GM21360 (cell line): ENCODE measurements around the gene POLA1.

Experiments used
- ATAC-seq: cut with Tn5 transposase; IDR thresholded peaks from one replicate; pipeline ENCODE4 v1.9.1; 2021; ENCODE audit warnings: mild to moderate bottlenecking, moderate library complexity; ENCODE audit not compliant: unreplicated experiment

The POLA1 gene

DNA sequence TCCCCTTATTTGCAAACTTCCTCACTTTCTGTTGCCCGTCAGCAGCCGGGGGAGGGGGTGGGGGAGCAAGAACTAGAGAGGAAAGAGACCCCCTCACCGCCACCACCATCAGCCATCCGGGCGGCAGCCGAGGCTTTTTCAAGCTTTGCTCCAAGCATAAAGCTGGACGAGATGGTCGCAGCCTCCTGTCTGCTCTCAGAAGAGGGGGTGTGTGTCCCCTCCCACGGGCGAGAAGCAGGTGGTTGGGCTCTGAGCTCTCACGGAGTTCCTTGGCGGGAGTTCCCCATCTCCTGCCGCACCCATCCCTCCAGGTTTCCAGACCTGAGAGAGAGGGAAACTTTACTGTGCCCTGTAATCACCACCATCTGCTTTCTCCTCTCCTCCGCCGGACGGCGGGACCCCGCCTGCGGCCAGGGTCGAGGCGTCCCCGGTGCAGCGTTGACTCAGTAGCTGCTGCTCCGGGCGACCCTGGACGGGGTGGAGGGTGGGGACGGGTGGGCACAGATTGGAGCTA is 326.7 kb downstream of the POLA1 start:
- ATAC-seq, result peak; percentile 18

DNA sequence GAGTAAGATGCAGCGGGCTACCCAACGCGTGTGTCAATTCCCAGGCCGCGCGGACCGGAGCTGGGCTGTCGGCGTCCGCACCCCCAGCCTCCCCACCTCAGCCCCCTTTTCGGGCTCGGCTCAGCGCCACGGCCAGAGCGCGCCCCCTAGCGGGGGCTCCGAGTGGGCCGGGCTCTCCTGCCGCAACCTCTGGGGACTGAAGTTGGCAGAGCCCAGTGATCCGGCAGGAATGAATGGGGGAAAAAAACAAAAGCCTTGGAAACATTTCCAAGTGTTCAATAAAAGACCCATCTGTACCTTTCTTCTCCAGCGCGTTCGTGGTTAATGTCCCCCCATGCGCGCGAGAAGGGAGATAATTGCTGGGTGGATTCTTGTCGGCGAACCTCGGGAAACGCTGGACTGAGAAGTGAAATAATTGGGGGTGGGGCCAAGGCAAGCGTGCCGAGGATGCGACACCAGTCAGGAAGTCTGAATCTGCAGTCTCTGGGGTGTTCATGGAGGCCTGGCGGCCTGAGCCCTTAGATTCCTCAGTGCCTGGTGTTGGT is 327.3 kb downstream of the POLA1 start:
- ATAC-seq, result peak; percentile 47

DNA sequence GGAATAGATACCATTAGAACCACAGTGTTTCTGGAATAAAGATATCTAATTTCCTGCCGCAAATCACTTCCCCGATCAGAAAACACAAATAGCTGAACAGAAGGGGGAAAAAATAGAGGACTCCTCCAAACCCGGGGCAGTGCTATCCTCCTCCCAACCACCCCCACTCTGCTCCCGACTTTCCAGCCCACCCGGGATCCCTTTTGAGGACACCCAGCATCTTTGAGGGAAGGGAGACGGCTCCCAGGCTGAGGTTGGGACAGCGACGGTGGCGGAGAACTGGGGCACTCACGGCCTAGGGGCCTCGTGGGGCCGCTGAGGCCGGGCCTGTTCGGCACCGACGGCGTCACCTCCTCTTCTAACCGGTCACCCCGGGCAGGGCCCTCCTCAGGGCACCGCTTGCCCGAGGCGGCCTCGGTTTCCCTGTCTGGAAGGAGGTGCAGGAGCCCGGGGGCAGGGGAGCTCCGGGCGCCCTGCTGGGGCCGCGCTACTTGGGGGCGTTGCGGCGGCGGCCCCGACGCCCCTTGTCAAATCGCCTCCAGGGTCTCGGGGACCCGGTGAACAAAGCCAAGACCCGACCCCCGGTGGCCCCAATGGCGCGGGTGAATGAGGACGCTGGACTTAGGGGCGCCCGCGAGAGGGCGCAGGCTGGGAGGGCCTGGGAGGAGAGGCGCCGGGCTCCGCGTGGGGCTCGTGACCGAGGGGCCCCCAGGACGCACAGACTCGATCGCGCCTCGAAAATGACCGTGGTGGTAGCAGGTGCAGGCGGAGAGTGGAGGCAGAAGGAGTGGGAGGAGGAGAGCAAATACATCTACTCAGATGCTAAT is 329.0 kb downstream of the POLA1 start:
- no peak for ATAC-seq

DNA sequence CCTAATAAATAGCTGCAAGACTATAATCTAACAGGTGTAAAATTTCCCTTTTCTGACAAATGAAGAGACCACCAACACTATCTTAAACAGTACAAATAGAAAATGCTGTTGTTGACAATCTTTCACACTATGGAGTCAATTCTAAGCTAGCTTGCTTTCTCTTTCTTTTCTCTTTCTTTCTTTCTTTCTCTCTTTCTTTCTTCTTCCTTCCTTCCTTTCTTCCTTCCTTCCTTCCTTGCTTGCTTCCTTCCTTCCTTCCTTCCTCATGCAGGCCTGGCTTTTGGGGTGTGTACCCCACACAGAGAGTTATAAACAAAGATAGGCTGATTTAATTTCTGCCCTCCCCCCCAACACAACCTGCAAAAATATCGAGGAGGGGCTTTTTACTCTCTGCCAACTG is 330.2 kb downstream of the POLA1 start:
- ATAC-seq, result no peak

DNA sequence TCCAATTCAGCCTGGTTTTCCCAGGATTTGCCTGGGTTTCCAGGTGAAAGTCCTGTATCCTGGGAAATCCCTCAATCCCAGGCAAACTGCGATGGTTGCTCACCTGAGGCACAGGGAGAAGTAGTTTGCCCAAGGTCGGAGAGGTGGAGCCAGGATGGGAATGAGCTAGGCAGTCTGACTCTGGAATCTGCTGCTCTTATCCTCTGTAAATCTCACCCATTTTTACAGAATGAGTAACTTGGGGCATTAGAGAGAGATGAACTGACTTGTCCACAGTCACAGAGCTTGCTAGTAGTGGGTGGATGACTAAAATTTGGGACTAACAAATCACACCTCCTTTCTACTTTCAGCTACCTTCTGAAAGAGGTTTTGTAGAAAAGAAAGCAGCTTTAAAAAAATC is 331.9 kb downstream of the POLA1 start:
- no peak for ATAC-seq

DNA sequence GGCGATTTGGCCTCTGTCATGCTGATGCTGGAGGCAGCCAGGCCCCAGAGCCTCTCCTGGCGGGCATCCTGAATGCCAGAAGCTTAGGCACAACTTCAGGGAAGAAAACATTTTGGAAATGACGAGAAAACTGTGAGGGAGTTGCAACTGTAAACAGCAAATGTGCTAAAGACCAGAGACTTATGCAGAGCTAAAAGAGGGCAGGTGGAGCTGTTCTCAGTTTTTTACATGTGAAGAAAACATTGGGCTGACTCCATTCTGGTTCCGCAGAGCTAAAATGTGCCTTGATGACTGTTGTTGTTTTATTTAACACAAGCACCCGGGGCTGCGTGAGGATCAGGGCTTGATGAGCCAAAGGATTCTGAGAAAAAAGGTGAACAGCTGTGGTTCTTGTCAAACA is 332.9 kb downstream of the POLA1 start:
- ATAC-seq, result no peak

DNA sequence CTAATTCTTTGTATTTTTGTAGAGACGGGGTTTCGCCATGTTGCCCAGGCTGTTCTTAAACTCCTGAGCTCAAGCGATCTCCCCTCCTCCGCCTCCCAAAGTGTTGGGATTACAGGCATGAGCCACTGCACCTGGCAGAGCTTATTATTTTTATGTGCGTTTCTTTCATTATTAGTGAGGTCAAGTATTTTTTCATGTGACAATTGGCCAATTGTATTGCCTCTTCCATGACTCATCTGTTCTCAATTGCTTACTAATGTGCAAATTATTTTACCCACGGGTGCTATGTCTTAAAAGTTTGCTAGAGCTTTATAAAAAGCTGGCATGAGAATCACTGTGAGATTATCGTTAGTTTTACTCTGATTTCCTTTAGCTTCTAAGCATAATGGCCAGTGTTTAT is 335.0 kb downstream of the POLA1 start:
- no peak for ATAC-seq

DNA sequence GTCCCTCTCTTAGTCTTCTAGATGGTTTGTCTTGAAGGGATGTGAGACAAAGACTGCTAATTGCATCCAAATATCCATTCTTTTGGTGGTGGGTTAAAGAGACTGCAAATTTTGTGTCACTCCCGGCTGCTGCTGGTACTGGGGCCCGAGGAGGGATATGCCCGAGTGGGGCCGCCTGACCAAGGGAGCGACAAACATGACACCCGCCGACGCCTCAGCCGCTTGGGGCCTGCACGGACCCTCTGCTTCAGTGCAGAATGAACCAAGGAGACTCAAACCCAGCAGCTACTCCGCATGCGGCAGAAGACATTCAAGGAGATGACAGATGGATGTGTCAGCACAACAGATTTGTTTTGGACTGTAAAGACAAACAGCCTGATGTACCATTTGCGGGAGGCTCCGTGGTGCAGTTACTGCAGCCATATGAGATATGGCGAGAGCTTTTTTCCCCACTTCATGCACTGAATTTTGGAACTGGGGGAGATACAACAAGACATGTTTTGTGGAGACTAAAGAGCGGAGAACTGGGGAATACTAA is 335.6 kb downstream of the POLA1 start:
- no peak for ATAC-seq

DNA sequence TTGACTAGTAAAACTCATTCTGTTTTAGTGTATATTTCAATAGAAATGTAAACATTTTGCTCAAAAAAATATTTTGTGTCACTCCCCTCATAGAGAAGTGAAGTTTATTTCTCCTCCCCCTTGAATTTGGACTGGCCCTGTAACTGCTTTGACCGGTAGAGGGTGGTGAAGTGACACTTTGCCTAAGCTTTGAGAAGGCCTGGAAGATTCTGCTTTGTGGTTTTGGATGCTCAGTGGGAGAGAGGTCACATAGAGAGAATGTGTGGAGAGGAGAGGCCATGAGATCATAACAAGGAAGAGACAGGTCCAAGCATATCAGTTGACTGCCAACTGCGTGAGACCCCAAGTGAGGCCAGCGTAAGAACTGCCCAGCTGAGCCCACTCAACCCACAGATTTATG is 341.2 kb downstream of the POLA1 start:
- no peak for ATAC-seq

DNA sequence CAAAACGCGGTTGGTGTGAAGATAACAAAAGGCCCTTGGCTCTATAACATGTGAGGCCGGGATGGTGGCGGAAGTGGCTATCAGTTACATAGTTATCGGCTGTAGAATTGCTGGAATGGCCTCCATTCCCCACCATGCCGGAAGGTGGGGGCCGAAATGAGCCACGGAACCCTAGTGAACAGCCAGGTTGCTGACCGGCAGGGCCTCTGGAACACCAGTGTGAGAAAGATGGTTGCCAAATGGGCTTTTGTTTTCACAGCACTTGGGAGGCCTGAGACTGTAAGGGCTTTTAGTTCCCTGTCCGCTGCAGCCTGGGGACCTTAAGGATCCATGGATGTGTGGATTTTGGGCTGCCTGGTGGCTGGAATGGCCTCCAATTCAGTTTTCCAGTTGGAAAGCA is 345.3 kb downstream of the POLA1 start:
- no peak for ATAC-seq

DNA sequence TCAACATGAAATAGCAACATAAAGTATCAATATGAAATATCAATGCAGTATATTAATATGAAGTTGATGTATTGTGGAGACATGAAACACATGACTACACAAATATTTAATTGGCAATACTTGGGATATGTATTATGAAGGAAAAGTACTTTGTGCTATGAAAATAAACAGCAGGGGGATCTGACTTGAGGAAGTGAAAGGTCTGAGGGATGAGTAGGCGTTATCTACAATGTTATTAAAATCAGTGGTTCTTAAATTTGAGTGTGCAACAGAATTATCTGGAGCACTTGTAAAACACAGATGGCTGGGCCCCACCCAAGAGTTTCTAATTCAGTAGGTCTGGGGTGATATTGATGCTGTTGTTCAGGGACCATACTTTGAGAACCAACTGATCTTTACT is 349.5 kb downstream of the POLA1 start:
- ATAC-seq, result no peak
